Fibroblast of the aortic adventitia (primary cell): Measurements from ENCODE around the gene KANK3. TPM values are rescaled to one million over a fixed set of nuclear protein-coding genes. Genes with fewer than 3 reads are reported as not detected.

Experiments used
- DNase-seq: peaks from one replicate; pipeline ENCODE4 v3.0.0-alpha.2; 2010; ENCODE audit warnings: low read depth
- H3K4me3 ChIP-seq: 2 replicates; pipeline ENCODE4 v1.5.1; 2011; ENCODE audit warnings: low read depth, mild to moderate bottlenecking, control low read depth, low read length, moderate library complexity
- CTCF ChIP-seq: IDR thresholded peaks from 2 replicates; pipeline ENCODE4 v1.5.1; 2011; ENCODE audit warnings: mild to moderate bottlenecking, low read length, control low read depth, inconsistent platforms; ENCODE audit not compliant: insufficient read depth
- total RNA-seq: library from RNA; depleted of rRNA; stranded (reverse); fragments of >200 nt; gene quantifications from 2 replicates; pipeline ENCODE4 v1.2.3, GENCODE V29; 2012; ENCODE audit warnings: low replicate concordance

KANK3 gene
- total RNA-seq, 1 donor, result 0.09 TPM

- no peak for TF ChIP-seq CTCF
- H3K4me3 ChIP-seq, result no peak overlapping the region
- DNase-seq, result no peak
Measured at GRCh38 chr19:8373867-8374813, 31.1 kb upstream of the KANK3 start.

- no peak overlapping the region for H3K4me3 ChIP-seq
- TF ChIP-seq CTCF, result no peak
- DNase-seq, result no peak
Measured at GRCh38 chr19:8371011-8371804, 28.1 kb upstream of the KANK3 start.

GRCh38 chr19:8370176-8371010, 27.3 kb upstream of the KANK3 start:
- H3K4me3 ChIP-seq, result no peak overlapping the region
- no peak for TF ChIP-seq CTCF
- DNase-seq, result peak; percentile 17

GRCh38 chr19:8367327-8368001, 24.4 kb upstream of the KANK3 start:
- TF ChIP-seq CTCF, result no peak
- peak; percentile 94 for DNase-seq
- peak overlapping the region; percentile 18 for H3K4me3 ChIP-seq

- H3K4me3 ChIP-seq, result no peak overlapping the region
- DNase-seq, result peak; percentile 32
- TF ChIP-seq CTCF, result no peak
Measured at GRCh38 chr19:8366961-8367326, 23.9 kb upstream of the KANK3 start.

- no peak for DNase-seq
Measured at GRCh38 chr19:8366121-8366581, 23.1 kb upstream of the KANK3 start.

More at GRCh38 chr19:8366121-8366581, 23.1 kb upstream of the KANK3 start:
- TF ChIP-seq CTCF, result no peak
- no peak overlapping the region for H3K4me3 ChIP-seq
